ENCODE results near the gene LIPC. TPM values are rescaled to one million over a fixed set of nuclear protein-coding genes. Genes with fewer than 3 reads are reported as not detected.

The LIPC gene
- polyA plus RNA-seq, 1 of the 3 experiments (the other 2 are of a cell fraction) = not detected

DNA sequence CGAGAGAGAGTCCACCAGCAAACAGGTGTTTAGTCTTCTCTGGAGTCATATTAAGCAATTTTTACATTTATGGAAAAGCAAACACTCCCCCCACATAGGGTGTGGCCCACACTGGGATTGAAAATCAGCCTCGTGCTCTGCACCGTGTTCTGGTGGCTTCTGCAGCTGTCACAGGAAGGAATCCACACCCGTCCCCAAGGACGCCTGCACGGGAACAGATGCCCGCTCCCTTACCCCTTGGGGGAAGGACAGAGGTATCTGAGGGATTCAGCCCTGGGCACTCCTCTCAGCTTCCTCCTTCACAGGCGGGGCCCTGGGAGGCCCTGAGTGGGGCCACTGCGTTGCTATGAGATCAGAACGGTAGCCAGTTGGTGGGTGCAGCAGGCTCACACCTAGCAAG, 27.8 kb downstream of the LIPC start:
- H3K27me3 ChIP-seq (ENCODE audit: insufficient read depth) = no peaks in the 10 kb centered on the region
- DNase-seq = no peak
- peaks cover 0 to 2% of the 10 kb centered on the region in 2 experiments; a peak in 1 of 4 replicates for H3K4me1 ChIP-seq (ENCODE audit: control insufficient read depth in 1 of 2, insufficient read depth in 2 of 2, low read depth in 1 of 2, low read length in 1 of 2)
- H3K4me3 ChIP-seq (ENCODE audit: low read depth in 2 of 2, low read length in 1 of 2) = no peak overlapping the region
- no peak overlapping the region for H3K9ac ChIP-seq
- H3K4me2 ChIP-seq = no peak overlapping the region
- no peaks in the 10 kb centered on the region for H3F3A ChIP-seq (replicated peaks; ENCODE audit: insufficient read depth)
- no peaks in the 10 kb centered on the region for H4K20me1 ChIP-seq (ENCODE audit: insufficient read depth)
- H2AFZ ChIP-seq (ENCODE audit: low read depth) = no peak overlapping the region
- H3K9me3 ChIP-seq = no peaks in the 10 kb centered on the region
- WGBS (ENCODE audit: low lambda C conversion rate) = 94% methylated on average over 10 of the region's 10 CpGs
- no peaks in the 10 kb centered on the region for H3K79me2 ChIP-seq (ENCODE audit: insufficient read depth)
- POLR2A ChIA-PET = no interaction called here
- no peaks in the 10 kb centered on the region for H3K36me3 ChIP-seq (replicated peaks in 1 of 2; ENCODE audit: control insufficient read depth in 1 of 2, insufficient read depth in 2 of 2, low read length in 1 of 2)
- H3K9me2 ChIP-seq = no peaks in the 10 kb centered on the region
- CTCF ChIA-PET = no interaction called here
- H3K27ac ChIP-seq (ENCODE audit: low read depth in 2 of 2, low read length in 1 of 2) = no peak overlapping the region
- no peak for TF ChIP-seq SIN3A (IDR thresholded peaks at IDR 0.05; ENCODE audit: borderline replicate concordance, low read depth, low read length)
- TF ChIP-seq MAX (IDR thresholded peaks at IDR 0.05; ENCODE audit: low read depth) = no peak
- no peak for TF ChIP-seq FOXJ3 (CRISPR knock-in tag; IDR thresholded peaks at IDR 0.05)
- TF ChIP-seq MXI1 (IDR thresholded peaks at IDR 0.05; ENCODE audit: low read depth, low read length) = no peak
- TF ChIP-seq TAF1 (IDR thresholded peaks at IDR 0.05; ENCODE audit: borderline replicate concordance, low read depth, low read length) = no peak
- TF ChIP-seq FOSL2 (IDR thresholded peaks at IDR 0.05; ENCODE audit: borderline replicate concordance, low read depth) = no peak
- no peak for TF ChIP-seq CHD2 (IDR thresholded peaks at IDR 0.05; ENCODE audit: low read length, partially characterized antibody)

GRCh38 chr15:58460116-58460790, 28.5 kb downstream of the LIPC start:
- ChIA-PET CTCF (interaction anchor here (1.0 to 1.1 kb wide), 3 partner anchors 12 to 151 kb away, joined by 3 read pairs; no protein-coding TSS in a partner anchor), POLR2A (no interaction called here)
- no peak overlapping the region for H3K4me2 ChIP-seq
- H3K9ac ChIP-seq = no peak overlapping the region
- no peaks in the 10 kb centered on the region for H3K79me2 ChIP-seq (ENCODE audit: insufficient read depth)
- H2AFZ ChIP-seq (ENCODE audit: low read depth) = no peak overlapping the region
- no peak overlapping the region for H3K27ac ChIP-seq (ENCODE audit: low read depth in 2 of 2, low read length in 1 of 2)
- H3K27me3 ChIP-seq (ENCODE audit: insufficient read depth) = no peaks in the 10 kb centered on the region
- TF ChIP-seq RAD21 (IDR thresholded peaks at IDR 0.05; ENCODE audit: low read length) (no peak), RXRA (IDR thresholded peaks at IDR 0.05; ENCODE audit: borderline replicate concordance, low read depth) (no peak), SIN3A (IDR thresholded peaks at IDR 0.05; ENCODE audit: borderline replicate concordance, low read depth, low read length) (no peak), MXI1 (IDR thresholded peaks at IDR 0.05; ENCODE audit: low read depth, low read length) (no peak), POLR2AphosphoS5 (IDR thresholded peaks at IDR 0.05; ENCODE audit: low read depth, low read length) (no peak), RCOR1 (IDR thresholded peaks at IDR 0.05; ENCODE audit: low read length) (no peak), NRF1 (IDR thresholded peaks at IDR 0.05; ENCODE audit: low read depth, low read length) (no peak), SMC3 (IDR thresholded peaks at IDR 0.05; ENCODE audit: low read depth, low read length) (no peak), NFIC (IDR thresholded peaks at IDR 0.05; ENCODE audit: borderline replicate concordance) (no peak), USF2 (IDR thresholded peaks at IDR 0.05; ENCODE audit: borderline replicate concordance, low read depth, low read length) (no peak), YY1 (IDR thresholded peaks at IDR 0.05; ENCODE audit: low read depth) (no peak), GABPA (IDR thresholded peaks at IDR 0.05; ENCODE audit: low read depth) (no peak), CTCF (IDR thresholded peaks at IDR 0.05) (no peak)
- TF ChIP-seq, protein P1, sequence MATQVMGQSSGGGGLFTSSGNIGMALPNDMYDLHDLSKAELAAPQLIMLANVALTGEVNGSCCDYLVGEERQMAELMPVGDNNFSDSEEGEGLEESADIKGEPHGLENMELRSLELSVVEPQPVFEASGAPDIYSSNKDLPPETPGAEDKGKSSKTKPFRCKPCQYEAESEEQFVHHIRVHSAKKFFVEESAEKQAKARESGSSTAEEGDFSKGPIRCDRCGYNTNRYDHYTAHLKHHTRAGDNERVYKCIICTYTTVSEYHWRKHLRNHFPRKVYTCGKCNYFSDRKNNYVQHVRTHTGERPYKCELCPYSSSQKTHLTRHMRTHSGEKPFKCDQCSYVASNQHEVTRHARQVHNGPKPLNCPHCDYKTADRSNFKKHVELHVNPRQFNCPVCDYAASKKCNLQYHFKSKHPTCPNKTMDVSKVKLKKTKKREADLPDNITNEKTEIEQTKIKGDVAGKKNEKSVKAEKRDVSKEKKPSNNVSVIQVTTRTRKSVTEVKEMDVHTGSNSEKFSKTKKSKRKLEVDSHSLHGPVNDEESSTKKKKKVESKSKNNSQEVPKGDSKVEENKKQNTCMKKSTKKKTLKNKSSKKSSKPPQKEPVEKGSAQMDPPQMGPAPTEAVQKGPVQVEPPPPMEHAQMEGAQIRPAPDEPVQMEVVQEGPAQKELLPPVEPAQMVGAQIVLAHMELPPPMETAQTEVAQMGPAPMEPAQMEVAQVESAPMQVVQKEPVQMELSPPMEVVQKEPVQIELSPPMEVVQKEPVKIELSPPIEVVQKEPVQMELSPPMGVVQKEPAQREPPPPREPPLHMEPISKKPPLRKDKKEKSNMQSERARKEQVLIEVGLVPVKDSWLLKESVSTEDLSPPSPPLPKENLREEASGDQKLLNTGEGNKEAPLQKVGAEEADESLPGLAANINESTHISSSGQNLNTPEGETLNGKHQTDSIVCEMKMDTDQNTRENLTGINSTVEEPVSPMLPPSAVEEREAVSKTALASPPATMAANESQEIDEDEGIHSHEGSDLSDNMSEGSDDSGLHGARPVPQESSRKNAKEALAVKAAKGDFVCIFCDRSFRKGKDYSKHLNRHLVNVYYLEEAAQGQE (IDR thresholded peaks at IDR 0.05; ENCODE audit: low read depth, low read length) = no peak
- TF ChIP-seq, protein P2, sequence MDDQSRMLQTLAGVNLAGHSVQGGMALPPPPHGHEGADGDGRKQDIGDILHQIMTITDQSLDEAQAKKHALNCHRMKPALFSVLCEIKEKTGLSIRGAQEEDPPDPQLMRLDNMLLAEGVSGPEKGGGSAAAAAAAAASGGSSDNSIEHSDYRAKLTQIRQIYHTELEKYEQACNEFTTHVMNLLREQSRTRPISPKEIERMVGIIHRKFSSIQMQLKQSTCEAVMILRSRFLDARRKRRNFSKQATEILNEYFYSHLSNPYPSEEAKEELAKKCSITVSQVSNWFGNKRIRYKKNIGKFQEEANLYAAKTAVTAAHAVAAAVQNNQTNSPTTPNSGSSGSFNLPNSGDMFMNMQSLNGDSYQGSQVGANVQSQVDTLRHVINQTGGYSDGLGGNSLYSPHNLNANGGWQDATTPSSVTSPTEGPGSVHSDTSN (IDR thresholded peaks at IDR 0.05) = no peak
- H3K4me1 ChIP-seq (ENCODE audit: control insufficient read depth in 1 of 2, insufficient read depth in 2 of 2, low read depth in 1 of 2, low read length in 1 of 2) = no peaks in the 10 kb centered on the region
- no peaks in the 10 kb centered on the region for H3F3A ChIP-seq (replicated peaks; ENCODE audit: insufficient read depth)
- H3K9me3 ChIP-seq = no peaks in the 10 kb centered on the region
- no peaks in the 10 kb centered on the region for H3K9me2 ChIP-seq
- no peak overlapping the region for H3K4me3 ChIP-seq (ENCODE audit: low read depth in 2 of 2, low read length in 1 of 2)
- H3K36me3 ChIP-seq (replicated peaks in 1 of 2; ENCODE audit: control insufficient read depth in 1 of 2, insufficient read depth in 2 of 2, low read length in 1 of 2) = no peaks in the 10 kb centered on the region
- WGBS (ENCODE audit: low lambda C conversion rate) = 88% methylated on average over 10 of the region's 10 CpGs
- DNase-seq = no peak
- no peaks in the 10 kb centered on the region for H4K20me1 ChIP-seq (ENCODE audit: insufficient read depth)
